Astrocyte (in vitro differentiated cells and primary cell): Measurements from ENCODE around the gene IRX5. TPM values are rescaled to one million over a fixed set of nuclear protein-coding genes. Genes with fewer than 3 reads are reported as not detected.

ENCODE experiments used
- DNase-seq: peaks from one replicate; pipeline ENCODE4 v3.0.0-alpha.2; 2010; ENCODE audit warnings: low read depth
- FAIRE-seq: peaks from 2 replicates; lab custom pipeline; 2011; peaks lifted over from hg19 to GRCh38; lab: Jason Lieb, UNC
- H2AFZ ChIP-seq: 2 replicates; pipeline ENCODE4 v1.6.0; 2012; ENCODE audit warnings: low read depth, low read length, inconsistent platforms
- H3K27ac ChIP-seq: 2 replicates; pipeline ENCODE4 v1.5.1; 2011; ENCODE audit warnings: low read depth, low read length, inconsistent platforms
- H3K27me3 ChIP-seq: 2 replicates; pipeline ENCODE4 v1.6.0; 2011; ENCODE audit warnings: low read length, inconsistent platforms; ENCODE audit not compliant: insufficient read depth
- H3K36me3 ChIP-seq: 2 replicates; pipeline ENCODE4 v1.5.1; 2011; ENCODE audit warnings: low read length, inconsistent platforms; ENCODE audit not compliant: insufficient read depth
- H3K4me1 ChIP-seq: 2 replicates; pipeline ENCODE4 v1.5.1; 2011; ENCODE audit warnings: low read length, inconsistent platforms; ENCODE audit not compliant: insufficient read depth
- H3K4me2 ChIP-seq: 2 replicates; pipeline ENCODE4 v1.6.0; 2012; ENCODE audit warnings: low read length, inconsistent platforms
- H3K4me3 ChIP-seq: 2 replicates; pipeline ENCODE4 v1.5.1; 2011; ENCODE audit warnings: low read depth, mild to moderate bottlenecking, low read length, inconsistent platforms; ENCODE audit not compliant: insufficient read depth
- H3K79me2 ChIP-seq: 2 replicates; pipeline ENCODE4 v1.6.0; 2012; ENCODE audit warnings: mild to moderate bottlenecking, low read length, inconsistent platforms; ENCODE audit not compliant: insufficient read depth
- H3K9ac ChIP-seq: 2 replicates; pipeline ENCODE4 v1.6.0; 2012; ENCODE audit warnings: mild to moderate bottlenecking, low read length, inconsistent platforms
- H3K9me3 ChIP-seq: 2 replicates; pipeline ENCODE4 v1.5.1; 2012; ENCODE audit warnings: low read depth, mild to moderate bottlenecking, low read length, inconsistent platforms; ENCODE audit not compliant: insufficient read depth
- H4K20me1 ChIP-seq: 2 replicates; pipeline ENCODE4 v1.6.0; 2012; ENCODE audit warnings: low read length, inconsistent platforms; ENCODE audit not compliant: insufficient read depth
- H3K27ac Mint-ChIP-seq: one replicate; pipeline ENCODE4 v1.8.0; 2021; ENCODE audit warnings: mild to moderate bottlenecking, mixed read lengths; ENCODE audit not compliant: unreplicated experiment
- H3K27me3 Mint-ChIP-seq: one replicate; pipeline ENCODE4 v1.8.0; 2021; ENCODE audit warnings: low read depth, mixed read lengths; ENCODE audit not compliant: unreplicated experiment
- H3K36me3 Mint-ChIP-seq: one replicate; pipeline ENCODE4 v1.8.0; 2021; ENCODE audit warnings: low read depth, mixed read lengths; ENCODE audit not compliant: unreplicated experiment
- H3K4me1 Mint-ChIP-seq: one replicate; pipeline ENCODE4 v1.8.0; 2021; ENCODE audit warnings: low read depth, mixed read lengths; ENCODE audit not compliant: unreplicated experiment
- H3K4me3 Mint-ChIP-seq: one replicate; pipeline ENCODE4 v1.8.0; 2021; ENCODE audit warnings: mild to moderate bottlenecking, moderate library complexity, mixed read lengths; ENCODE audit not compliant: unreplicated experiment
- H3K9me3 Mint-ChIP-seq: one replicate; pipeline ENCODE4 v1.8.0; 2021; ENCODE audit warnings: mild to moderate bottlenecking, mixed read lengths; ENCODE audit not compliant: unreplicated experiment
- EZH2 ChIP-seq: IDR thresholded peaks from 2 replicates; pipeline ENCODE4 v1.6.1; 2012; ENCODE audit warnings: mild to moderate bottlenecking, low read length, inconsistent platforms; ENCODE audit not compliant: insufficient read depth
- total RNA-seq: library from RNA; stranded (reverse); gene quantifications from 2 replicates; pipeline ENCODE4 v1.2.1, GENCODE V29; 2021
- TF ChIP-seq, protein P1 (sequence below): IDR thresholded peaks from 2 replicates; pipeline ENCODE4 v1.5.1; 2011; ENCODE audit warnings: low read depth, mild to moderate bottlenecking, inconsistent platforms, low read length, moderate library complexity; ENCODE audit not compliant: insufficient read depth

Gene IRX5
- total RNA-seq, 1 donor from 2014 or later, result 0.57 TPM

DNA sequence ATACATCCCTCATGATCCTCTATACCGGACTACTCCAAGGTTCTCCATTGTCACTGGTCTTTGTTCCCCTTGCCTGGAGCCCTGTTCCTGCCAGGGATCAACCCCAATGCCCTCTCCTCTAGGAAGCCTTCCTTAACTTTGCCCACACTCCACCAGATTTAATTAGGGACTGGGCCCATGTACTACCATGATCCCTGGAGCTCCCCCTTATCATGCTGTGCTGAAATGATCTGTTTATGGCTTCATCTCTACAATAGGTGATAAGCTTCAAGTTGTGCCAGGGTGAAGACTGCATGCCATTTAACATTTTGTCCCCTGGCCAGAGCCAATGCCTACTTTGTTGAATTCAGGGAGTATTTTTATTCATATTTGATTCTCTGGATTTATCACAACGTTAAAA is 17.9 kb upstream of the IRX5 start:
- H3K27ac Mint-ChIP-seq, result no peak overlapping the region
- no peak overlapping the region for H3K27ac ChIP-seq
- no peaks in the 10 kb centered on the region for H3K27me3 ChIP-seq
- TF ChIP-seq, protein P1, sequence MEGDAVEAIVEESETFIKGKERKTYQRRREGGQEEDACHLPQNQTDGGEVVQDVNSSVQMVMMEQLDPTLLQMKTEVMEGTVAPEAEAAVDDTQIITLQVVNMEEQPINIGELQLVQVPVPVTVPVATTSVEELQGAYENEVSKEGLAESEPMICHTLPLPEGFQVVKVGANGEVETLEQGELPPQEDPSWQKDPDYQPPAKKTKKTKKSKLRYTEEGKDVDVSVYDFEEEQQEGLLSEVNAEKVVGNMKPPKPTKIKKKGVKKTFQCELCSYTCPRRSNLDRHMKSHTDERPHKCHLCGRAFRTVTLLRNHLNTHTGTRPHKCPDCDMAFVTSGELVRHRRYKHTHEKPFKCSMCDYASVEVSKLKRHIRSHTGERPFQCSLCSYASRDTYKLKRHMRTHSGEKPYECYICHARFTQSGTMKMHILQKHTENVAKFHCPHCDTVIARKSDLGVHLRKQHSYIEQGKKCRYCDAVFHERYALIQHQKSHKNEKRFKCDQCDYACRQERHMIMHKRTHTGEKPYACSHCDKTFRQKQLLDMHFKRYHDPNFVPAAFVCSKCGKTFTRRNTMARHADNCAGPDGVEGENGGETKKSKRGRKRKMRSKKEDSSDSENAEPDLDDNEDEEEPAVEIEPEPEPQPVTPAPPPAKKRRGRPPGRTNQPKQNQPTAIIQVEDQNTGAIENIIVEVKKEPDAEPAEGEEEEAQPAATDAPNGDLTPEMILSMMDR, result no peak
- TF ChIP-seq EZH2, result no peak
- H3K9ac ChIP-seq, result no peak overlapping the region
- H2AFZ ChIP-seq, result no peak overlapping the region
- no peak overlapping the region for H3K4me2 ChIP-seq
- FAIRE-seq, result no peak
- H3K4me3 Mint-ChIP-seq, result no peak overlapping the region
- no peaks in the 10 kb centered on the region for H3K36me3 ChIP-seq
- H3K9me3 ChIP-seq, result no peaks in the 10 kb centered on the region
- peaks cover 2% of the 10 kb centered on the region for H3K27me3 Mint-ChIP-seq
- H3K79me2 ChIP-seq, result no peaks in the 10 kb centered on the region
- peaks cover 2% of the 10 kb centered on the region for H3K4me1 Mint-ChIP-seq
- H4K20me1 ChIP-seq, result no peaks in the 10 kb centered on the region
- H3K9me3 Mint-ChIP-seq, result peaks cover 2% of the 10 kb centered on the region
- no peak for DNase-seq
- H3K4me1 ChIP-seq, result no peaks in the 10 kb centered on the region
- H3K4me3 ChIP-seq, result no peak overlapping the region
- peaks cover 2% of the 10 kb centered on the region for H3K36me3 Mint-ChIP-seq

DNA sequence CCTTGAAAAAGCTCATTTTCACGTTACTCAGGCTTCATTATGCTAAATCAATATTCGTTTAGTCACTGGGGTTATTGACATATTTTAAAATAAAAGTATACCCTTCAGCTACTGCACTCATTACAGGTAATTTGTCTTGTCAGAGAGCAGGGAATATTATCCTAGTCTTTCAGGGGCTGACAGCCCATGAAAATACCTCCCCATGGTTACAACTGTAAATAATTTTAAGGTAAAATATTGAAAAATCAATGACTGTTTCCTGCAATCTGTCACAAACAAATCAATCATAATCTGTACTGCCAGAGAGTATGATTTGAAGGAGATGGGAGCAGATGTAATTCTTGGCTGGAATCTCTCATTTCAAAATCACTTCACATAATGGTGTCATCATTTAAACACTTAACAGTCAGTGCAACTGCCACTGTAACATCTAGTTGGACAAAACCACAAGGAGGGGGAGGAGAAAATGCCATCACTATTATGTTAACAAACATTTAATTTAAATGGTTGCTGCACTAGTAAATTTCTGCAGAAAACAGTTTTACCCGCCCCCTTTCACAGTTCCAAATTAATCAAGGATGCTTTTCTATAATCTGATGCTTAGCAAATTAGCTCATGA is 9.3 kb upstream of the IRX5 start:
- no peaks in the 10 kb centered on the region for H3K36me3 Mint-ChIP-seq
- no peak overlapping the region for H3K4me2 ChIP-seq
- no peak for TF ChIP-seq EZH2
- TF ChIP-seq, protein P1, result no peak
- peak overlapping the region; percentile 17 for H3K27ac Mint-ChIP-seq
- H3K9me3 ChIP-seq, result no peaks in the 10 kb centered on the region
- peaks cover 13% of the 10 kb centered on the region for H3K79me2 ChIP-seq
- peaks cover 8% of the 10 kb centered on the region for H3K4me1 Mint-ChIP-seq
- FAIRE-seq (no peak), DNase-seq (no peak)
- no peak overlapping the region for H3K9ac ChIP-seq
- no peak overlapping the region for H2AFZ ChIP-seq
- no peaks in the 10 kb centered on the region for H4K20me1 ChIP-seq
- H3K4me3 ChIP-seq, result no peak overlapping the region
- H3K36me3 ChIP-seq, result no peaks in the 10 kb centered on the region
- no peaks in the 10 kb centered on the region for H3K27me3 Mint-ChIP-seq
- H3K4me1 ChIP-seq, result no peaks in the 10 kb centered on the region
- H3K9me3 Mint-ChIP-seq, result no peaks in the 10 kb centered on the region
- H3K27ac ChIP-seq, result no peak overlapping the region
- no peak overlapping the region for H3K4me3 Mint-ChIP-seq
- H3K27me3 ChIP-seq, result no peaks in the 10 kb centered on the region

DNA sequence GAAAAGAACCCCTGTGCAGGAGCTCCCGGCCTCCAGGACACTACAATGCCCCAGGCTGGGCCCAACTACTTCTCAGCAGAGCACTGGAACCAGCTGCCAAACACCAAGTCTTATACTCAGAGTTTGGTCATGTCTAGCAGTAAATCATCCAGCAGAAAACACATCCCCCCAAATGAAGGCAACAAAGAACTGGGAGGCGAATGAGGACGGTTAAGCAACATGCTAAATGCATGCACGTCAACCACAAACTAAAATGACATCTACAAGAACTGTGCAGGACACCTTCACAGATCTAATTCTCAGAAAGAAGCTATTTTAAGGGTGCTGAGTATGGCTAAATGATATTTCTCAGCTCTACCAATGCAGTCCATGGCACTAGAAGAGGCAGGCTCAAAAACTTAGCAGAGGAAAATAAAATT is 7.6 kb upstream of the IRX5 start:
- Histone ChIP-seq H3K4me2 (no peak overlapping the region), H4K20me1 (peaks cover 14% of the 10 kb centered on the region), H3K36me3 (no peaks in the 10 kb centered on the region), H3K4me3 (no peak overlapping the region), H3K27me3 (no peaks in the 10 kb centered on the region), H3K4me1 (peaks cover 8% of the 10 kb centered on the region), H3K9me3 (no peaks in the 10 kb centered on the region), H2AFZ (no peak overlapping the region), H3K79me2 (peaks cover 16% of the 10 kb centered on the region), H3K27ac (no peak overlapping the region), H3K9ac (no peak overlapping the region)
- DNase-seq (no peak), FAIRE-seq (no peak)
- TF ChIP-seq, protein P1, result no peak
- TF ChIP-seq EZH2, result no peak
- no peaks in the 10 kb centered on the region for H3K27me3 Mint-ChIP-seq
- H3K4me3 Mint-ChIP-seq, result no peak overlapping the region
- peaks cover 14% of the 10 kb centered on the region for H3K4me1 Mint-ChIP-seq
- H3K27ac Mint-ChIP-seq, result no peak overlapping the region
- no peaks in the 10 kb centered on the region for H3K36me3 Mint-ChIP-seq
- H3K9me3 Mint-ChIP-seq, result no peaks in the 10 kb centered on the region
